Type B pancreatic cell (in vitro differentiated cells): ENCODE measurements around the gene CACNA2D1. TPM values are rescaled to one million over a fixed set of nuclear protein-coding genes. Genes with fewer than 3 reads are reported as not detected.

Experiments used
- DNase-seq: peaks from one replicate; pipeline ENCODE4 v3.0.0; 2021; ENCODE audit warnings: mixed read lengths; ENCODE audit not compliant: unreplicated experiment; ENCODE audit errors: extremely low spot score
- H3K27ac Mint-ChIP-seq: 2 replicates; pipeline ENCODE4 v1.8.0; 2021; ENCODE audit warnings: mild to moderate bottlenecking, mixed read lengths
- H3K27me3 Mint-ChIP-seq: 2 replicates; pipeline ENCODE4 v1.8.0; 2021; ENCODE audit warnings: mixed read lengths
- H3K36me3 Mint-ChIP-seq: 2 replicates; pipeline ENCODE4 v1.8.0; 2021; ENCODE audit warnings: mixed read lengths
- H3K4me1 Mint-ChIP-seq: one replicate; pipeline ENCODE4 v1.8.0; 2021; ENCODE audit warnings: mixed read lengths; ENCODE audit not compliant: unreplicated experiment
- H3K4me3 Mint-ChIP-seq: 2 replicates; pipeline ENCODE4 v1.8.0; 2021; ENCODE audit warnings: mild to moderate bottlenecking, mixed read lengths
- H3K9me3 Mint-ChIP-seq: 2 replicates; pipeline ENCODE4 v1.8.0; 2021; ENCODE audit warnings: mixed read lengths
- total RNA-seq: library from RNA; stranded (reverse); gene quantifications from 2 replicates; pipeline ENCODE4 v1.2.1, GENCODE V29; 2021; ENCODE audit warnings: low replicate concordance
- TF ChIP-seq, protein P1 (sequence below): fragments of 200-600 bp; sonication (generic); conservative IDR thresholded peaks from 2 replicates; pipeline ENCODE4 v1.5.0; 2021; ENCODE audit warnings: antibody characterized with exemption, mild to moderate bottlenecking

CACNA2D1 gene
- total RNA-seq, 1 donor from 2014 or later: 21.5 TPM

GRCh38 chr7:82098414-82098813, 345.2 kb downstream of the CACNA2D1 start:
- DNase-seq: no peak
- no peaks in the 10 kb centered on the region for H3K9me3 Mint-ChIP-seq
- H3K27ac Mint-ChIP-seq: no peak overlapping the region
- H3K27me3 Mint-ChIP-seq: no peaks in the 10 kb centered on the region
- H3K36me3 Mint-ChIP-seq: no peaks in the 10 kb centered on the region
- TF ChIP-seq, protein P1, sequence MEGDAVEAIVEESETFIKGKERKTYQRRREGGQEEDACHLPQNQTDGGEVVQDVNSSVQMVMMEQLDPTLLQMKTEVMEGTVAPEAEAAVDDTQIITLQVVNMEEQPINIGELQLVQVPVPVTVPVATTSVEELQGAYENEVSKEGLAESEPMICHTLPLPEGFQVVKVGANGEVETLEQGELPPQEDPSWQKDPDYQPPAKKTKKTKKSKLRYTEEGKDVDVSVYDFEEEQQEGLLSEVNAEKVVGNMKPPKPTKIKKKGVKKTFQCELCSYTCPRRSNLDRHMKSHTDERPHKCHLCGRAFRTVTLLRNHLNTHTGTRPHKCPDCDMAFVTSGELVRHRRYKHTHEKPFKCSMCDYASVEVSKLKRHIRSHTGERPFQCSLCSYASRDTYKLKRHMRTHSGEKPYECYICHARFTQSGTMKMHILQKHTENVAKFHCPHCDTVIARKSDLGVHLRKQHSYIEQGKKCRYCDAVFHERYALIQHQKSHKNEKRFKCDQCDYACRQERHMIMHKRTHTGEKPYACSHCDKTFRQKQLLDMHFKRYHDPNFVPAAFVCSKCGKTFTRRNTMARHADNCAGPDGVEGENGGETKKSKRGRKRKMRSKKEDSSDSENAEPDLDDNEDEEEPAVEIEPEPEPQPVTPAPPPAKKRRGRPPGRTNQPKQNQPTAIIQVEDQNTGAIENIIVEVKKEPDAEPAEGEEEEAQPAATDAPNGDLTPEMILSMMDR: no peak
- H3K4me3 Mint-ChIP-seq: no peak overlapping the region
- H3K4me1 Mint-ChIP-seq: no peaks in the 10 kb centered on the region

- Mint-ChIP-seq H3K9me3 (no peaks in the 10 kb centered on the region), H3K4me3 (no peak overlapping the region), H3K4me1 (no peaks in the 10 kb centered on the region), H3K36me3 (no peaks in the 10 kb centered on the region), H3K27ac (no peak overlapping the region), H3K27me3 (no peaks in the 10 kb centered on the region)
- TF ChIP-seq, protein P1: no peak
- DNase-seq: no peak
These were observed 352.4 kb downstream of the CACNA2D1 start for GRCh38 chr7:82091126-82091684.

DNA sequence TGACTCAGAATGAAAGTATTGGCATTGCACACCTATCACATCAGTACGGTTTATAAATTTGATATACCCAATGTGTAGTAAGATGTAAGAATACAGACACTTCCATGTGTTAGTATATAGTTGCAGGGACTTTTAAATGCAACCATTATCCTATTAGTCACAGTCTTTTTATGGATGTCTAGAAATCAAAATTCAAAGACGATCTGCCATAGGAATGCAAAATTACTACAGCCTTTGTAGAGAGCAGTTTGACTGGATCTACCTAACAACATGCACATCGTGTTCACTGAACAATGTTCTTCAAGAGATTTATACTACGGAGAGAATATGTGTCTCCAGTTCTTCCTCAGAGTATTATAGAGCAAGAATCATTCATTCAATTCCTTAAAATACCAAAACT, 356.5 kb downstream of the CACNA2D1 start:
- Mint-ChIP-seq H3K4me1 (no peaks in the 10 kb centered on the region), H3K36me3 (no peaks in the 10 kb centered on the region), H3K27me3 (no peaks in the 10 kb centered on the region), H3K9me3 (no peaks in the 10 kb centered on the region), H3K4me3 (no peak overlapping the region), H3K27ac (no peak overlapping the region)
- TF ChIP-seq, protein P1: no peak
- no peak for DNase-seq

DNA sequence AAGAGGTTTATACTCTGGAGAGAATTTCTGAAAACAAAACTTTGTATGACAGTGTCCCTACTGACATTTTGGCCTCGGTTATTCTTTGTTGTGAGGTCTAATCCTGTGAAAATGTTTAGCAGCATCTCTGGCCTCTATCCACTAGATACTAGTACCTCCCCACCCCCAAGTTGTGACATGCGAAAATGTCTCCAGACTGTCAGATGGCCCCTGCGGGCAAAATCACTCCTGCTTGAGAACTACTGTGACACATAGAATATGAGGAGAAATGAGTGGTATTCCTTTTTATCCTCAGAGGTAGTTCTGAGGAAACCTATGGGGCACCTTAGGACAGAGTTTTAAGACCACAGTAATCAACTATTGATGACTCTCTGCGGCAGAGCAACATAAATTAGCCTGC, 358.5 kb downstream of the CACNA2D1 start:
- H3K27me3 Mint-ChIP-seq: no peaks in the 10 kb centered on the region

DNA sequence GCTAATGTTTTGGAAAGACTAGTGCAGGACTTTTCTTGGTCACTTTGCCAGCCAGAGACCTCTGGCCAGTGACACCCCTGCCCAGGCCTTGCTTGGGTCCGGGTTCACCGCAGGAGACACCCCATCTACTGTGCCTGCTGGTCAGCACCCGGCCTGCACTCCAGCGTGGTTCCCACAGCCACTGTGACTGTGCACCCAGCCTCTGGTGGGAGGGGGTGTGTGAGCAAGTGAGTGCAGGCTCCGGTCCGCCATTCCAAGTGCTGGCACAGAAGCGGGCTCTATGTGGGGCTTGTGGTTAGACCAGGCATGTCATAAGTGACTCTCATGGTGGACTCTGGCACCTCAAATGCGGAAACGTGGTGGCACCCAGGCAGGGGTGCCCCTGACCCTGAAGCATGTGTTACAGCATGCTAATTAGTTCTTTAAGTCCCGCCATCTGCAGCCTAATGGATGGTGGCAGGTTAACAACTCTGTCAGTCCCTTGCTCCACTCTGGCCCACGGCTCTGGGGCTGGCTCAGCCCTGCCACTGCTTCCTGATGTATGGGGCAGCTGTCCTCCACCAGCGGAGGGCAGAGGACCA, 361.8 kb downstream of the CACNA2D1 start:
- Mint-ChIP-seq H3K27ac (no peak overlapping the region), H3K27me3 (no peaks in the 10 kb centered on the region), H3K9me3 (no peaks in the 10 kb centered on the region), H3K4me1 (no peaks in the 10 kb centered on the region), H3K36me3 (no peaks in the 10 kb centered on the region), H3K4me3 (no peak overlapping the region)
- DNase-seq: no peak
- TF ChIP-seq, protein P1: no peak

More for the DNA sequence above, 358.5 kb downstream of the CACNA2D1 start:
- TF ChIP-seq, protein P1: no peak
- H3K4me1 Mint-ChIP-seq: no peaks in the 10 kb centered on the region
- H3K4me3 Mint-ChIP-seq: no peak overlapping the region
- H3K9me3 Mint-ChIP-seq: no peaks in the 10 kb centered on the region
- no peaks in the 10 kb centered on the region for H3K36me3 Mint-ChIP-seq
- DNase-seq: no peak
- H3K27ac Mint-ChIP-seq: no peak overlapping the region
